ENCODE data around the gene MBTPS1.

DNA sequence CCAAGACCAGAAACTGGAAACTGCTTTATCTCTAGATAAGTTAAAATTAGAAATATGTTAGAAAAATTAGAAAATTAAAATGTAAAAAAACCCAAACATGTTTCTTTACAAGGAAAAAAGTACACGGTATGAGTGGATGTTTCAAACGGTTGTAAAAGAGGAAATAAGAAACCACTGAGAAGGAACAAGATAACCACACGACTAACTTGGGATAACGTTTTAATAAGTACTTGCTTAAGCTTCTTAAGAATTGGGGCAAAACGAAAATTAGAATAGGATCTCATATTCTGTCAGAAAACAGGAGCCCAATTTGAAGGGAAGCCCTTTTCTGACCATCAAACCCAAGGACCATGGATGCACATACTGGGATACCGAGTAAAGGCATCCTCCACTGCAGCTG is 31.0 kb downstream of the MBTPS1 start:
- TF ChIP-seq POLR2AphosphoS5 (IDR thresholded peaks at IDR 0.05) (no peak), POLR2A (IDR thresholded peaks at IDR 0.05) (no peak)
- TF ChIP-seq, protein P1, sequence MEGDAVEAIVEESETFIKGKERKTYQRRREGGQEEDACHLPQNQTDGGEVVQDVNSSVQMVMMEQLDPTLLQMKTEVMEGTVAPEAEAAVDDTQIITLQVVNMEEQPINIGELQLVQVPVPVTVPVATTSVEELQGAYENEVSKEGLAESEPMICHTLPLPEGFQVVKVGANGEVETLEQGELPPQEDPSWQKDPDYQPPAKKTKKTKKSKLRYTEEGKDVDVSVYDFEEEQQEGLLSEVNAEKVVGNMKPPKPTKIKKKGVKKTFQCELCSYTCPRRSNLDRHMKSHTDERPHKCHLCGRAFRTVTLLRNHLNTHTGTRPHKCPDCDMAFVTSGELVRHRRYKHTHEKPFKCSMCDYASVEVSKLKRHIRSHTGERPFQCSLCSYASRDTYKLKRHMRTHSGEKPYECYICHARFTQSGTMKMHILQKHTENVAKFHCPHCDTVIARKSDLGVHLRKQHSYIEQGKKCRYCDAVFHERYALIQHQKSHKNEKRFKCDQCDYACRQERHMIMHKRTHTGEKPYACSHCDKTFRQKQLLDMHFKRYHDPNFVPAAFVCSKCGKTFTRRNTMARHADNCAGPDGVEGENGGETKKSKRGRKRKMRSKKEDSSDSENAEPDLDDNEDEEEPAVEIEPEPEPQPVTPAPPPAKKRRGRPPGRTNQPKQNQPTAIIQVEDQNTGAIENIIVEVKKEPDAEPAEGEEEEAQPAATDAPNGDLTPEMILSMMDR (IDR thresholded peaks at IDR 0.05): no peak

Measured in stomach (tissue), 4 donors.